Stimulated activated CD4-positive, alpha-beta T cell treated with anti-CD3 and anti-CD28 coated beads, Interleukin-1b, Interleukin-23, amount 100 ng/mL, for 48 hours (primary cell): Measurements from ENCODE around the gene SLAMF7.
"Not testable (repeated sequence)": the region's sequence is repeated elsewhere in the genome, so short reads cannot be mapped to it uniquely, and the experiment has no call there.

ENCODE experiments used
- DNase-seq: peaks from one replicate; pipeline ENCODE4 v3.0.0-alpha.2; 2020

The SLAMF7 gene

DNA sequence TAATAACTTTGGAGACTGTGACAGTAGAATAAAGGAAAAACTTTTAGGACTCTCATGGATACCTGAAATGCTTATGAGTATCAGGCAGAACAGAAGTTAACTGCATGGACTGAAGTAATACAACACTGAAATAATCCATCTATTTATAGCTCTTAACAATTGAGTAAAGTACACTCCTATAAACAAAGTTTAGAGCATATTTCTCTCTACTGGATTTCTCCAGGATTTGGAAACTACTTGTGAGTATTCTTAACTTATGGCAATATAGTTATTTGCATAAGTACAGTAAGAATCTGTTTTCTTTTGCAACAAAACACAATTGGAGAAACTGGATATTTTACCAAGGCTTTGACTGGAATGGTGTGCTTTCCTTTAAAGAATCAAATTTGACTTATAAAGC, 17.6 kb upstream of the SLAMF7 start:
- DNase-seq, result no peak

DNA sequence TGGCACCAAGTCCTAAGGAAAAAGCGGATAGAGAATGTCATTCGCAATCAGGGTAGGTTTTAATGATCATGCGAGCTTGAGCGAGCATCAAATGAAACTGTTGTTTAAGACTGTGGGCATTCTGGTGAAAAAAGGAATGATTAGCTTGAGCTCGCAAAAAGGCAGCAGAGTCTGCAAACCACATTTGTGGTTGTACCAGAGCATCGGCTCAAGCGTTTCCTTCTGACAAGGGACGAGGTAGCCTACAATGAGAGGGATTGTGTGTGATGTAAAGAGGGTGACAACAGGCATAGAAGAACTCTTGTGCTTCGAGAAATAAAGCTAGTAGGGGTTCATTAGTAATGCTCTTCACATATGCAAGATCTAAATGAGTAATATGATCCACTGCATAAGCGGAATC, 16.3 kb upstream of the SLAMF7 start:
- DNase-seq, result no peak

DNA sequence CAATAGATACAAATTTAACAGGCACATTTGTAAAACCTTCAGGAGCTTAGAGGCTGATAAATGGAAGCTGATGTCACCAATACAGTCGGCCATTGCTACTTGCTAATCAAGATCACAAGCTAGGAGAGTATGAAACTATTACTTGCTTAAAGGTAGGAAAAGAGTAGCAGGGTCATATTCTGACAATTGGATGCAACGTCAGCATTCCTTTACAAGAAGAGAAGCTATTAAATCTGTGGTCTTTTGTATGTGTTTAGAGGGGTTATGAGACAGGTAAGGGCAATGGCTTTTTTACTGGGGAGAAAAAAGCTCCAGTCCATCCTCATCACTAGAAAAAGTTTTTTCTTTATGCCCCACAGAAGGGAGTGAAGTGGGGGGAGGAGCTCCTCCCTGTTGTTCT, 15.7 kb upstream of the SLAMF7 start:
- DNase-seq, result no peak

- no peak for DNase-seq
These were observed 14.4 kb upstream of the SLAMF7 start for GRCh38 chr1:160724465-160725242.

DNA sequence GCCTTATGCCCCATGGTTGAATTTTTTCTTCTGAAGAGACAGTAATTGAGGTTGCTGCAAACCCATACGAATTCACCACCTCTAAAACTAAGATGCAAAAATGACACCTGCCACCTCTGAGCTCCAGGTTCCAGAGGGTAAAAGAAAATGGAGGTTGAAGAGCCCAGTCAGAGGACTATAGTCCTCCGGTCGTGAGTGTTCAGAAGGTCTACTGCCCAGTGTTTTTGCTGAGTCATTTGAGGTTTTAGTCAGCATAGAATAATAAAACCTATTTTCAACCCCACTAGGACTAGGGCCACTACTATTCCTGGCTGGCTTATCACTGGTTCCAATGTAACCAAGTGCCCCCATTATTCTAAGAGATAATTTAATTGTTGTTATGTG, 12.9 kb upstream of the SLAMF7 start:
- no peak for DNase-seq

DNA sequence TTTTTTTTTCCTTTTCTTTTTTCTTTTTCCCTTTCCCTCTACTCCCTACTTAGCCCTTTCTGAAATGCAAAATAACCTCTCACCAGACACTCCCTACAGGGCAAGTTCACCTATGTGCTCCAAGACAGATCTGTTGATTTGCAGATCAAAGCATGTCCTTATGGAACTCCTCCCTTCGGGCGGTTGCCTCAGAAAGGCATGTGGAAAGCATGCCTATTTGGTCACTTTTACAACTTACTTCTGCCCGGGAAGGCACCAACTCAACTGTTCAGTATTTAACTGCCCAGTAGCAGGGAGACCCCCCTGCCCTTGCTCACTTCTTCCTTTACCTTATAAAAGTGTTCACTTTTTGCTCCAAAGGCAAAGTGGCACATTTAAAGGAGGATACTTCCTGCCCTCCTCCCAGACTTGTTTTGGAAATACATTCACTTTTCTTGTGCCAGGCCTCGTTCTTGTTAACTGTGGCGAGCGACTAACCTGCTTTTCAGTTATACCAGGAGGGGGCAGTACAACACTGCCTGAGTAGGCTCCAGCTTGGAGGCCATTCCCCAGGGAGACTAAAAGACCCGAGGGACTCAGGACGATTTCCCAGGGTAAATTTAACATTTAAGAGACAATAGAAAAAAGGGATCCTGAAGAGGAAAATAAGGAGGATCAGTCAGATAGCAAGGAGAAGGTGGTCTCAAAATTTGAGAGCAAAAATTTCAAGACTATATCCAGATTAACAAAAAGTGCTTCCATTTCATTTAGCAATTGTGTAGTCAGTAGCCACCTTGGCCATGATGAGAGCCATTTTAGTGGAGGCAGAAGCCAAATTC, 12.3 kb upstream of the SLAMF7 start:
- peak; percentile 67 for DNase-seq

DNA sequence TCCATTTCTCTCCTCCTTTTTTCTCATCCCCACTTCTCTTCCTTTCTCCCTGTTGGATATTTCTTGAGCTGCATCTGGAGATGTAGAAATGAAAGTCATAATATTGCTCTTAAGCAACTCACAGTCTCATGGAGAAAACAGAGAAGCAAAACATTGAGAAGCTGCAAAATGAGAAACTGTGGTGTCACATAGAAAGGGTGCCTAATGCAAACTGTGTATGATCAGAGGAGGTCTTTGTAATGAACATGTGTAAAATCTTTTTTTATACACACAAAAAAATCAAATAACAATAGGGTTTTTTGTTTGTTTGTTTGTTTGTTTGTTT, 11.8 kb upstream of the SLAMF7 start:
- DNase-seq, result no peak

GRCh38 chr1:160731564-160731963, 7.5 kb upstream of the SLAMF7 start:
- not testable (repeated sequence) for DNase-seq

GRCh38 chr1:160731990-160732389, 7.1 kb upstream of the SLAMF7 start:
- no peak for DNase-seq

- no peak for DNase-seq
These were observed 5.1 kb upstream of the SLAMF7 start for GRCh38 chr1:160733898-160734297.

DNA sequence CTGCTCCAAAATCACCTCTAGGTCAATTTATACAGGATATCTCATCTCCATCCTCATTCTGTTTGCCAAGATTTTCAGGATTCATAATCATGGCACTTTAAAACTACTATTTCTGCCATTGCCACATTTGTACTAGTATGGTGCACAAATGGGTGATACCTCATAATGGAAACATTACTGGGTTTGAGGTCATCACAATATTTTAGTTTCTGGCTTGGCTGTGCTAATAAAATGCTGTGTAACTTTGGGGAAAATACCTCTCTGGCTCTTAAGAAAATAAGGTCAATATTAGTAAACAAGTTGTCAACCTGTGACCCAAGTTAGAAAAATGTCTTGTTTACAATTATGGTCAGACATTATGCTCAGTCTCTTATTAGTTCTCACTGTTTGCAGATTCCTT, 4.7 kb upstream of the SLAMF7 start:
- no peak for DNase-seq

DNA sequence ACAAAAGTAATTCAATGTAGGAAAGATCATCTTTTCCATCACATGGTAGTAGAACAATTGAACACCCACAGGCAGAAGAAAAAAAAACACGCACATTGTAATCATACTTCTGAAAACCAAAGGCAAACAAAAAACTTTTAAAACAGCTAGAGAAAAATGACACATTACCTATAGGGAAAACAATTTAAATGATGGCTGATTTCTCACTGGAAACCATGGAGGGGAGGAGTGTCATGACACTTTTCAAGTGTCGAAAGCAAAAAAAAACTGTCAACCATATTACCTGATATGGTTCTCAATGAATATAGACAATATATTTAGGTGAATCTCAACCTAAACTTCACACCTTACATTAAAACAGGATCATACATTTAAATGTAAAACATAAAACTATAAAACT, 776 bp upstream of the SLAMF7 start:
- DNase-seq, result no peak

DNA sequence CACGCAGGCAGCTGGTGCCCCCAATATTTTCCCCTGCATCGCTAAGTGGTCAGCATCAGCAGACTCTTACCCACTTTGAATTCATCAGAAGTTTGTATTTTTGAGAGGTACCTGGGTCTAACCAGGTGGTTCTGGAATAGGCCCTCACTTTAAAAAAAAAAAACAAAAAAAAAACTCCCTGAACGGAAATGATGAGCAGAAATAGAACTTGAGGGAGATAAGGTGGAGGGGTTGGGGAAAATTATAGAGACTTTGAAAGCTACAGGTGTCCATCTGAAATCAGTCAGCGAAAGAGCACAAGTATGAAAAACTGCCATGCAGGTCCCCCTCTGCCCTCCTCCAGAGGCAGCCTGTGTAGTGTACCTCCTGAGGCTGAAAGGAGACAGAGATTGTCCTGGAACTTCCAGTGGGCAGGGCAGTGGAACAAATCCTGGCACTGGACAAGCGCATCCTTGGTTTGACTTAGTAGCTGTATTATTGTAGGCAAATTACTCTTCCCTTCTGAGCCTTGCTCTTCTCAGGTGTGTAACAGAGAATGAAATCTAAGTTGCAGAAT, 1.2 kb downstream of the SLAMF7 start:
- no peak for DNase-seq

- no peak for DNase-seq
These were observed 2.0 kb downstream of the SLAMF7 start for GRCh38 chr1:160741092-160741501.

DNA sequence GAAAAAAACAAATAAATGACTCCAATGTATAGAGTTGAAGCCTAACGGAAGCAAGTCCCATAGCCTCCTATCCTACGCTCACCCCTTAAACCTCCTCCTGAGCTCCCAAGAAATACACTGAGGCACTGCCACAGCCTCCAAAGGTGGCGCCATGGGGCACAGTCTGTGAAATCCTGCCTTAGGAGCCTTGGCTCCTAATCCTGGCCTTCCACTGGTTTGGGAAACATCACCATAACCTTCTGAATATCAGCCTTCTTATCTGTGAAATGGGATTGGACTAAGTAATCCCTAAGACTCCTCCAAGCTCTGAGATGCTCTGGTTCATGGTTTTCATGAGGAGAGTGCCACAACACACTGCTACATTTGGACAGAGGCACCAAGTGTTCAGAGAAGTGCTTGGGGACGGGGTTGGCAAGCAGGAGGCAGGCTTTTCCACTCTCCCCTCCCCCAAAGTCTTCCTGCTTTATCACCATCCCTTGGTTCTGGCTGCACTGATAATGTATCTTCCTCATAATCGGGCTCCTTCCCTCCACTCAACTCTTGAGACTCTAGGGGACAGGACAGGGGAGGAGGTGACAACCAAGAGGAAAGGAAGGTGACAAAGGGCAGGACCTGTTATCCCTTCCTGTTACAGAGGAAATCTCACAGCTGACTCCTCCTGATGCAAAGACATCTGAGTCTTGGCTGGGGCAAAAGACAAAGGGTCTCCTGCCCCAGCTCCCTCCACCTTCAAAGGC, 2.7 kb downstream of the SLAMF7 start:
- no peak for DNase-seq

DNA sequence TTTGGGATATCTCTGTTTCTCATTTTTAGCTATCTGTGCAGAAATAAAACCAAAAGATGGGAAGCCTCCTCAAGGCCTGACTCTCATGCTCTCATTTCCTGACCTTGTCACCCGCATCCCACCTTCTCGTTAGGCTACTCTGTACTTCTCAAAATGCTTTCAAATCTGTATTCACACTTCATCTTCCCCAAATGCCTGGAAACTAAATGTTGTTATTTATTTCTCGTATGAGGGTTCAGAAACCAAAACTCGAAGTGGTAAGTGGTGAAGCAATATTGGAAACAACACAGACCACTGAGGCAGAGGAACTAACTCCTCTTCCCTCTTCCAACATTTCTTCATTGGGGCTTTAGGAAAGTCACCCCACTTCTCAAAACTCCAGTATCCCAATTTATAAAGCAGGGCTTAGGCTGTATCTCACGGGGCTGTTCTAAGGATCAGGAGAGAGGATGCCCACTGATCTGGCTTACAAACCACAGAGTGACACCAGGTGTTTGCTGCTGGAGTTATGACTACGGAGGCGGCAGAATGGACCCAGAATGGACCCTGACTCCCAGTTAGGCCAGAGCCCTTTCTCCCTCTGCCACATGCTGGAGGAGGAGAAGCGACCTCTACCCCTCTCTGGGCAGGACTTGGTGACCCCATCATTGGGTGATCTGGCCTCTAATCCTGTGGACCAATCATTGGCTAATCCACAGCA, 3.5 kb downstream of the SLAMF7 start:
- no peak for DNase-seq

DNA sequence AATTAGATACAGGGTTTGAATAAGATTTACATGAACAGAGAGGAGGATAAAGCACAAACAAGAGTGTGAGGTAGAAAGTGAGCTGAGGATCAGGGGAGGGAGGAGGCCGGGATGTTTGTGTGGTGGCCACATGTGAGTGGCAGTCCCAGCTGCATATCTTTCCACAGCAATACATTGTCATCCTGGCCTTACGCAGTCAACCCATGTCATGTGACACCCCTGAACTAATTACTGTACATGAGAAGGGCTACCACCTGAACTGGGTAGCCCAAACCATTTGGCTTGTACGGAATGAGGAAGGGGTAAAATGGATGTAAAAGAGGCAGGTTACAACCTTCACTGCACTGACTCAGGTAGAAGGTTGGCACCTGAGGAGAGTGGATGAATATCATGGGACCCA, 4.2 kb downstream of the SLAMF7 start:
- no peak for DNase-seq

DNA sequence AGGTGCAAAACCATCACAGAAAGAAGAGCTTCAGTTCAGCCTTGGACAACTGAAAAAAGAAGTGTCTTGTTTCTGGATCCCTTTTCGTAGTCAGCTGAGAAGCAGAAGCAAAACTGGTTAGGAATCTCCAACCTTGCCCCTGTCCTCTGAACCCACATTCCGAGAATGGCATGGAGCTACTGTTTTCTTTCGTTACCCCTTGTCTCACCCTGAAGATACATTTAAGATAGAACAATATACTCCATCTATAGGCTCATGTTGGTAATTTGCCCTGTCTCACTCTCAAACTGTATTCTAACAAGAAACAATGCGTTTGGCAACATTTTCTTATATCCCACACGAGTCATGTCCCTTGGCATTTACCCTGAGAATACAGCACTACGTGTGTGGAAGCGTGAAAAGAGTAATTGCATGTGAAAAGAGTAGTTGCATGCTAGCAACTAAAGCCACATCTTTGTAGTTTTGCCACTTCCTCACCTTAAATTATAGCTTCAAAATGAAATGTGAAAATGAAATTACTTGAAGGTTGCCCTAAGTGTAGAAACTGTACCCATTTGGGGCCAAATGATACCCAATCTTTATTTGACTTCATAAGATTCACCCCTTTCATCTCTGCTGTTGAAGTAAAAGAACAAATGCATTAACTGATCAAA, 5.3 kb downstream of the SLAMF7 start:
- DNase-seq, result no peak

DNA sequence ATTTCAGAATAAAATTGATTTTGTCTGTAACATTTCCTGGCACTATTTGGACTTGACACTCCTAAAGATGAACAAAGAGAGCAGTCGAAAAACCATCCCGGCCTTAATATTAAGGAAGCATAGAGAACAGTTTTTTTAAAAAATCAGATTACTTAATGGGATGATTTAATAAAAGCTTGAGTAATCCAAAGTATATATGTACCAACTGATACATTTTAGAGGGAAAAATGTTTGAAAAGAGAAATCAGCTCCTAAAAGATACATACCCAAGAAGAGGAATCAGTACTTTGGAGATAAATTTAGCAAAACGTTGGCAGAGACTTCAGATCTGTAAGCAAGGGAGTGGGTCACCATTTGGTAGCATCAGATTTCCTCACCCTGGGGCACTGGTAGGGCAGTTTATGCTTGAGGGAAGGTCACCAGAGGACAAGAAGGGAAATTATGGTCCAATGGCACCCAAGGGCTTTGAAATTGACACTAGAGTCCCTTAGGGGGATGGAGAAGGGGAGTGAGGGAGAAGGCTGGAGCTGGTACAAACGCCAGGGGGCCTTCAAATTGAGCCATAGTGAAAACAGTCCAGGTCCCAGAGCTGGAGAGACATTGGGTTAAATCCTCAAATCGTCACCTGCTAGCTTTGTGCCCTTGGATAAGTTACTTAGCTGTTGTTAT, 5.9 kb downstream of the SLAMF7 start:
- DNase-seq, result no peak

DNA sequence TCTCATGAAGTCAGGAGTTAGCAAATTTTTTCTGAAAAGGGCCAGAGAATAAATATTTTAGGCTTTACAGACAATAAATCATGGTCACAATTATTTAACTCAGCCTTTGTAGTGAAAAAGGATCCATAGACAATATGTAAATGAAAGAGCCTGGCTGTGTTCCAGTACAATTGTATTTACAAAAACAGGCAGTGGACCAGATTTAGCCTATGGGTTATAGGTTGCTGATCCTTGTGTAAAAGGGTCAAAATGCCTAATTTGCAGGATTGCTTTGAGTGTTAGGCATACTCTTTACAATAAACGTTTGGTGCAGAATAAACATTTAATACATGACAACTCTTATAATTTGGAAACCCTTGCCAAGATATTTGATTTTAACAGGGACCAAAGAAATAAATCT, 6.5 kb downstream of the SLAMF7 start:
- no peak for DNase-seq

- DNase-seq, result no peak
These were observed 7.9 kb downstream of the SLAMF7 start for GRCh38 chr1:160746836-160747500.
